Measurements from ENCODE around the gene MCOLN3.

GRCh38 chr1:85068846-85069245 lies 20.5 kb upstream of the MCOLN3 start:
- TF ChIP-seq CTCF (IDR thresholded peaks at IDR 0.05; ENCODE audit: insufficient read depth, low read depth, low read length) (no peak), EZH2 (IDR thresholded peaks at IDR 0.05; ENCODE audit: insufficient read depth, low read length) (no peak)

All from astrocyte (in vitro differentiated cells and primary cell).